Duodenal mucosa (tissue), 2 donors: Measurements from ENCODE around the gene CIB2.

Experiments
- H3K27ac ChIP-seq: one replicate; pipeline ENCODE4 v1.7.0; 2013; ENCODE audit warnings: low read depth, low read length
- H3K27me3 ChIP-seq, 2 donors: one replicate each; pipeline ENCODE4 v1.7.0; 2013; ENCODE audit warnings: low read length in 2 of 2, control low read depth in 1 of 2; ENCODE audit not compliant: insufficient read depth in 2 of 2, control insufficient read depth in 1 of 2
- H3K36me3 ChIP-seq, 2 donors: one replicate each; pipeline ENCODE4 v1.7.0; 2013; ENCODE audit warnings: low read length in 2 of 2, control low read depth in 1 of 2; ENCODE audit not compliant: insufficient read depth in 2 of 2, control insufficient read depth in 1 of 2
- H3K4me1 ChIP-seq, 2 donors: one replicate each; pipeline ENCODE4 v1.7.0; 2013; ENCODE audit warnings: low read length in 2 of 2, control low read depth in 1 of 2; ENCODE audit not compliant: insufficient read depth in 2 of 2, control insufficient read depth in 1 of 2
- H3K4me3 ChIP-seq, 2 donors: one replicate each; pipeline ENCODE4 v1.7.0; 2013; ENCODE audit warnings: low read length in 2 of 2, low read depth in 1 of 2
- H3K9ac ChIP-seq, 2 donors: one replicate each; pipeline ENCODE4 v1.7.0; 2013; ENCODE audit warnings: low read length in 2 of 2, low read depth in 1 of 2
- H3K9me3 ChIP-seq, 2 donors: one replicate each; pipeline ENCODE4 v1.7.0; 2013; ENCODE audit warnings: low read length in 2 of 2, control low read depth in 1 of 2; ENCODE audit not compliant: control insufficient read depth in 1 of 2

Gene CIB2

GRCh38 chr15:78085928-78086327 is 45.3 kb downstream of the CIB2 start:
- H3K27me3 ChIP-seq, result no peaks in the 10 kb centered on the region
- H3K9ac ChIP-seq, result no peak overlapping the region
- H3K4me3 ChIP-seq, result no peak overlapping the region
- H3K4me1 ChIP-seq, result peaks cover 25 to 40% of the 10 kb centered on the region in 2 donors
- H3K36me3 ChIP-seq, result no peaks in the 10 kb centered on the region
- H3K9me3 ChIP-seq, result no peaks in the 10 kb centered on the region
- H3K27ac ChIP-seq, result no peak overlapping the region

GRCh38 chr15:78084449-78084750 is 46.8 kb downstream of the CIB2 start:
- Histone ChIP-seq H3K4me1 (peaks cover 25 to 40% of the 10 kb centered on the region in 2 donors), H3K4me3 (no peak overlapping the region), H3K36me3 (no peaks in the 10 kb centered on the region), H3K27ac (no peak overlapping the region), H3K9me3 (no peaks in the 10 kb centered on the region), H3K9ac (no peak overlapping the region), H3K27me3 (no peaks in the 10 kb centered on the region)

GRCh38 chr15:78083687-78084448 is 47.4 kb downstream of the CIB2 start:
- Histone ChIP-seq H3K27ac (no peak overlapping the region), H3K9ac (no peak overlapping the region), H3K36me3 (no peaks in the 10 kb centered on the region), H3K9me3 (no peaks in the 10 kb centered on the region), H3K4me3 (no peak overlapping the region), H3K4me1 (peaks cover 25 to 36% of the 10 kb centered on the region in 2 donors), H3K27me3 (no peaks in the 10 kb centered on the region)

- Histone ChIP-seq H3K36me3 (no peaks in the 10 kb centered on the region), H3K9me3 (no peaks in the 10 kb centered on the region), H3K4me1 (peaks cover 21 to 30% of the 10 kb centered on the region in 2 donors), H3K27ac (no peak overlapping the region), H3K9ac (peak overlapping the region in 1 of 2 donors; percentile 11), H3K4me3 (no peak overlapping the region), H3K27me3 (no peaks in the 10 kb centered on the region)
Observed at GRCh38 chr15:78083186-78083585, 48.1 kb downstream of the CIB2 start.

- no peaks in the 10 kb centered on the region for H3K9me3 ChIP-seq
- H3K4me1 ChIP-seq, result peaks cover 19 to 30% of the 10 kb centered on the region in 2 donors
- H3K27ac ChIP-seq, result no peak overlapping the region
- no peaks in the 10 kb centered on the region for H3K27me3 ChIP-seq
- peak overlapping the region; percentile 11 to 38 for H3K9ac ChIP-seq
- no peaks in the 10 kb centered on the region for H3K36me3 ChIP-seq
- H3K4me3 ChIP-seq, result no peak overlapping the region
Observed at GRCh38 chr15:78082743-78083110, 48.5 kb downstream of the CIB2 start.

- Histone ChIP-seq H3K4me1 (peaks cover 19 to 28% of the 10 kb centered on the region in 2 donors), H3K9ac (peak overlapping the region in 1 of 2 donors; percentile 38), H3K4me3 (no peak overlapping the region), H3K9me3 (no peaks in the 10 kb centered on the region), H3K27ac (no peak overlapping the region), H3K27me3 (no peaks in the 10 kb centered on the region), H3K36me3 (no peaks in the 10 kb centered on the region)
Observed at GRCh38 chr15:78082106-78082742, 49.0 kb downstream of the CIB2 start.

- Histone ChIP-seq H3K9me3 (no peaks in the 10 kb centered on the region), H3K4me1 (peaks cover 34% of the 10 kb centered on the region in 2 donors), H3K36me3 (no peaks in the 10 kb centered on the region), H3K9ac (no peak overlapping the region), H3K27me3 (no peaks in the 10 kb centered on the region), H3K4me3 (no peak overlapping the region), H3K27ac (no peak overlapping the region)
Observed at GRCh38 chr15:78080088-78080460, 51.2 kb downstream of the CIB2 start.

GRCh38 chr15:78079298-78080087 is 51.8 kb downstream of the CIB2 start:
- Histone ChIP-seq H3K9me3 (no peaks in the 10 kb centered on the region), H3K36me3 (no peaks in the 10 kb centered on the region), H3K4me3 (no peak overlapping the region), H3K27me3 (no peaks in the 10 kb centered on the region), H3K4me1 (peaks cover 36 to 39% of the 10 kb centered on the region in 2 donors), H3K9ac (no peak overlapping the region), H3K27ac (no peak overlapping the region)

- H3K27ac ChIP-seq, result no peak overlapping the region
- H3K9ac ChIP-seq, result no peak overlapping the region
- H3K27me3 ChIP-seq, result no peaks in the 10 kb centered on the region
Observed at GRCh38 chr15:78077871-78078210, 53.4 kb downstream of the CIB2 start.

More at GRCh38 chr15:78077871-78078210, 53.4 kb downstream of the CIB2 start:
- no peaks in the 10 kb centered on the region for H3K9me3 ChIP-seq
- H3K4me3 ChIP-seq, result peak overlapping the region; percentile 73 to 80
- no peaks in the 10 kb centered on the region for H3K36me3 ChIP-seq
- H3K4me1 ChIP-seq, result peaks cover 29 to 30% of the 10 kb centered on the region in 2 donors
